OCI-LY7 (cell line): ENCODE results near the gene CCDC124.

Experiments
- EZH2phosphoT487 ChIP-seq: fragments of 200-600 bp; sonication (generic); IDR thresholded peaks from 2 replicates; pipeline ENCODE4 v1.6.1; 2018; ENCODE audit warnings: low read depth, borderline replicate concordance, mild to moderate bottlenecking, mixed run types, antibody characterized with exemption, low read length, moderate library complexity, mixed read lengths
- TF ChIP-seq, protein P1 (sequence below): fragments of 200-600 bp; sonication (generic); conservative IDR thresholded peaks from 2 replicates; pipeline ENCODE4 v1.5.1; 2014; ENCODE audit warnings: mild to moderate bottlenecking, antibody characterized with exemption, low read length, moderate library complexity, mixed read lengths

DNA sequence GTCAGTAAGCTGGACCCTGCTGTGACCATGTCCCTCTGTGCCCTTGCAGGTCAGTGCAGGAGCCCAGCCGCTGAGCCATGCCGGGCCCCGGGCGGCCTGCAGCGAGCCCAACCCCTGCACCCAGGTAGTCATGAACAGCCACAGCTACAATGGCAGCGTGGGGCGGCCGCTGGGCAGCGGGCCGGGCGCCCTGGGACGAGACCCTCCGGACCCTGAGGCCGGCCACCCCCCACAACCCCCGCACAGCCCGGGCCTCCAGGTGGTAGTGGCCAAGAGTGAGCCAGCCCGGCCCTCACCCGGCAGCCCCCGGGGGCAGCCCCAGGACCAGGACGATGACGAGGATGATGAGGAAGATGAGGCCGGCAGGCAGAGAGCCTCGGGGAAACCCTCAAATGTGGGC is 40.9 kb downstream of the CCDC124 start:
- TF ChIP-seq, protein P1, sequence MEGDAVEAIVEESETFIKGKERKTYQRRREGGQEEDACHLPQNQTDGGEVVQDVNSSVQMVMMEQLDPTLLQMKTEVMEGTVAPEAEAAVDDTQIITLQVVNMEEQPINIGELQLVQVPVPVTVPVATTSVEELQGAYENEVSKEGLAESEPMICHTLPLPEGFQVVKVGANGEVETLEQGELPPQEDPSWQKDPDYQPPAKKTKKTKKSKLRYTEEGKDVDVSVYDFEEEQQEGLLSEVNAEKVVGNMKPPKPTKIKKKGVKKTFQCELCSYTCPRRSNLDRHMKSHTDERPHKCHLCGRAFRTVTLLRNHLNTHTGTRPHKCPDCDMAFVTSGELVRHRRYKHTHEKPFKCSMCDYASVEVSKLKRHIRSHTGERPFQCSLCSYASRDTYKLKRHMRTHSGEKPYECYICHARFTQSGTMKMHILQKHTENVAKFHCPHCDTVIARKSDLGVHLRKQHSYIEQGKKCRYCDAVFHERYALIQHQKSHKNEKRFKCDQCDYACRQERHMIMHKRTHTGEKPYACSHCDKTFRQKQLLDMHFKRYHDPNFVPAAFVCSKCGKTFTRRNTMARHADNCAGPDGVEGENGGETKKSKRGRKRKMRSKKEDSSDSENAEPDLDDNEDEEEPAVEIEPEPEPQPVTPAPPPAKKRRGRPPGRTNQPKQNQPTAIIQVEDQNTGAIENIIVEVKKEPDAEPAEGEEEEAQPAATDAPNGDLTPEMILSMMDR = no peak
- TF ChIP-seq EZH2phosphoT487 = no peak
